ENCODE data around the gene OR2AG1. TPM values are rescaled to one million over a fixed set of nuclear protein-coding genes. Genes with fewer than 3 reads are reported as not detected.

Gene OR2AG1
- total RNA-seq, result not detected

- 91% methylated on average over 2 of the region's 2 CpGs; no CpG with 5 or more reads in 1 of the 2 donors for WGBS, 2 donors
- H3K27ac ChIP-seq, result no peak within 1 kb of the TSS
- H3K9me3 ChIP-seq, result no peaks in the 10 kb centered on the region
- no peaks in the 10 kb centered on the region for H3K27me3 ChIP-seq
- H3K36me3 ChIP-seq, result no peaks in the 10 kb centered on the region
- TF ChIP-seq POLR2A (IDR thresholded peaks at IDR 0.05), result no peak
- TF ChIP-seq CTCF (IDR thresholded peaks at IDR 0.05), result no peak
- H3K4me3 ChIP-seq, result no peak within 1 kb of the TSS
- DNase-seq, result no peak
- intact Hi-C loops (cut with DNase I), result no loop called here
- H3K4me1 ChIP-seq, result no peaks in the 10 kb centered on the region
Observed at GRCh38 chr11:6782720-6783119, at the start of gene OR2AG1. TSS of gene OR2AG1 (plus strand) at chr11:6783020. CDS start at chr11:6785038, 2,018 bp downstream.

GRCh38 chr11:6733326-6734275 is 49.2 kb upstream of the OR2AG1 start:
- Histone ChIP-seq H3K36me3 (no peaks in the 10 kb centered on the region), H3K9me3 (no peaks in the 10 kb centered on the region), H3K27ac (no peak overlapping the region), H3K4me1 (no peaks in the 10 kb centered on the region), H3K27me3 (no peaks in the 10 kb centered on the region), H3K4me3 (no peak overlapping the region)
- no peak for DNase-seq
- TF ChIP-seq CTCF (IDR thresholded peaks at IDR 0.05) (no peak), POLR2A (IDR thresholded peaks at IDR 0.05) (no peak)
- intact Hi-C loops (cut with DNase I), result no loop called here
- WGBS, 2 donors, result 67 to 70% methylated on average over 3 of the region's 3 CpGs

- Histone ChIP-seq H3K4me3 (no peak overlapping the region), H3K27me3 (no peaks in the 10 kb centered on the region), H3K27ac (no peak overlapping the region), H3K9me3 (no peaks in the 10 kb centered on the region), H3K36me3 (no peaks in the 10 kb centered on the region), H3K4me1 (no peaks in the 10 kb centered on the region)
- no peak for DNase-seq
- intact Hi-C loops (cut with DNase I), result no loop called here
- WGBS, 2 donors, result 63 to 78% methylated on average over 3 of the region's 3 CpGs
- TF ChIP-seq CTCF (IDR thresholded peaks at IDR 0.05) (no peak), POLR2A (IDR thresholded peaks at IDR 0.05) (no peak)
Observed at GRCh38 chr11:6734616-6735015, 48.2 kb upstream of the OR2AG1 start.

GRCh38 chr11:6735306-6735705 is 47.5 kb upstream of the OR2AG1 start:
- Histone ChIP-seq H3K4me1 (no peaks in the 10 kb centered on the region), H3K4me3 (no peak overlapping the region), H3K27ac (no peak overlapping the region), H3K9me3 (no peaks in the 10 kb centered on the region), H3K27me3 (no peaks in the 10 kb centered on the region), H3K36me3 (no peaks in the 10 kb centered on the region)
- WGBS, 2 donors, result 45 to 54% methylated on average over 3 of the region's 3 CpGs
- intact Hi-C loops (cut with DNase I), result no loop called here
- no peak for DNase-seq
- TF ChIP-seq CTCF (IDR thresholded peaks at IDR 0.05) (no peak), POLR2A (IDR thresholded peaks at IDR 0.05) (no peak)

GRCh38 chr11:6736495-6737121 is 46.2 kb upstream of the OR2AG1 start:
- TF ChIP-seq CTCF (IDR thresholded peaks at IDR 0.05) (no peak), POLR2A (IDR thresholded peaks at IDR 0.05) (no peak)
- Histone ChIP-seq H3K9me3 (no peaks in the 10 kb centered on the region), H3K4me1 (no peaks in the 10 kb centered on the region), H3K4me3 (no peak overlapping the region), H3K36me3 (no peaks in the 10 kb centered on the region), H3K27ac (no peak overlapping the region), H3K27me3 (no peaks in the 10 kb centered on the region)
- intact Hi-C loops (cut with DNase I), result no loop called here
- WGBS, 2 donors, result 46 to 59% methylated on average over 3 of the region's 3 CpGs
- no peak for DNase-seq
